ENCODE results near the gene TICRR. TPM values are rescaled to one million over a fixed set of nuclear protein-coding genes. Genes with fewer than 3 reads are reported as not detected.

TICRR gene
- total RNA-seq, 1 donor from 2014 or later: 4.8 TPM

DNA sequence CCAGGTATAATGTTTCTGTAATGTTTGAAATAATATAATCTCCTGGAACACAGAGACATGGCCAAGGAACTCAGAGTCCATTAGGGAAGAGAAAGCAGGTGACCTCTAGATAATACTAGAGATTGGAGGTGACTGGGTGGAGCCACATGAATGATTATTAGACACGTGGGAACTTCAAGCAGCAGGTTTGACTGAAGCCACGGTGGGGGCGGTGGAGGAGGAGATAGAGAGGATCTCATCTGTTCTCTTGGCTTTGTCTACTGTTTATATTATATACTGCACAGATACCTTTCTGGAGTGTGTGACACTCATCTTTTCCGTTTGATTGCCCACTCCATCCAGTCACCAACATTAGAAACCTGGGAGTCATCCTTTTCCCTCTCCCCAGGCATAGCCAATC is 46.3 kb downstream of the TICRR start:
- Mint-ChIP-seq H3K9me3 (ENCODE audit: unreplicated experiment) (no peaks in the 10 kb centered on the region), H3K4me1 (ENCODE audit: unreplicated experiment) (peaks cover 5% of the 10 kb centered on the region), H3K27ac (ENCODE audit: unreplicated experiment) (no peak overlapping the region), H3K36me3 (ENCODE audit: low read depth, unreplicated experiment) (peaks cover 25% of the 10 kb centered on the region), H3K4me3 (ENCODE audit: unreplicated experiment) (no peak overlapping the region), H3K27me3 (ENCODE audit: unreplicated experiment) (peaks cover 4% of the 10 kb centered on the region)
- no peak for DNase-seq (ENCODE audit: low spot score)
- TF ChIP-seq CTCF (IDR thresholded peaks at IDR 0.05; ENCODE audit: unreplicated experiment): no peak

DNA sequence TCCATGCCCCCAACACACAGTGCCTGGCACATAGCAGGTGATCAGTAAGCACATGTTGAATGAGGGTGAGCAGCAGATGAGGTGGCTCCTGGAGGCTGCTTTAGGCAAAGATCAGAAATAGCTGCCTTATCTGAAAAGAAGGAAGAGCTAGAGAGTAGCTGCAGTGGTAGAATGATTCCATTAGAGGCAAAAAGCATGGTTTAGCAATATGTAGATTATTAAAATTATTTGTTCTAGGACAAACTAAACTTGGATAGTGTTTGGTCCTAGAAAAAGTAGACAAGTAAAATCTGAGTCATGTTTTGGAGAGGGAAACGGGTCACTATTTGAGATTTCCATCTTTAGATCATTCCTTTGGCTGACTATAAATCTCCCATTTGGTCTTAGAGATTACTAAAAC is 47.9 kb downstream of the TICRR start:
- Mint-ChIP-seq H3K9me3 (ENCODE audit: unreplicated experiment) (no peaks in the 10 kb centered on the region), H3K27ac (ENCODE audit: unreplicated experiment) (no peak overlapping the region), H3K36me3 (ENCODE audit: low read depth, unreplicated experiment) (peaks cover 33% of the 10 kb centered on the region), H3K27me3 (ENCODE audit: unreplicated experiment) (peaks cover 4% of the 10 kb centered on the region), H3K4me3 (ENCODE audit: unreplicated experiment) (no peak overlapping the region), H3K4me1 (ENCODE audit: unreplicated experiment) (peaks cover 5% of the 10 kb centered on the region)
- TF ChIP-seq CTCF (IDR thresholded peaks at IDR 0.05; ENCODE audit: unreplicated experiment): no peak
- no peak for DNase-seq (ENCODE audit: low spot score)

GRCh38 chr15:89625716-89626115 is 50.4 kb downstream of the TICRR start:
- peaks cover 5% of the 10 kb centered on the region for H3K4me1 Mint-ChIP-seq (ENCODE audit: unreplicated experiment)
- no peak overlapping the region for H3K4me3 Mint-ChIP-seq (ENCODE audit: unreplicated experiment)
- no peak overlapping the region for H3K27ac Mint-ChIP-seq (ENCODE audit: unreplicated experiment)
- H3K27me3 Mint-ChIP-seq (ENCODE audit: unreplicated experiment): peaks cover 4% of the 10 kb centered on the region
- TF ChIP-seq CTCF (IDR thresholded peaks at IDR 0.05; ENCODE audit: unreplicated experiment): no peak
- H3K9me3 Mint-ChIP-seq (ENCODE audit: unreplicated experiment): no peaks in the 10 kb centered on the region
- peaks cover 41% of the 10 kb centered on the region for H3K36me3 Mint-ChIP-seq (ENCODE audit: low read depth, unreplicated experiment)
- no peak for DNase-seq (ENCODE audit: low spot score)

- Mint-ChIP-seq H3K27ac (ENCODE audit: unreplicated experiment) (no peak overlapping the region), H3K4me1 (ENCODE audit: unreplicated experiment) (peaks cover 4% of the 10 kb centered on the region), H3K36me3 (ENCODE audit: low read depth, unreplicated experiment) (peaks cover 55% of the 10 kb centered on the region), H3K4me3 (ENCODE audit: unreplicated experiment) (no peak overlapping the region), H3K27me3 (ENCODE audit: unreplicated experiment) (peaks cover 5% of the 10 kb centered on the region), H3K9me3 (ENCODE audit: unreplicated experiment) (no peaks in the 10 kb centered on the region)
- no peak for TF ChIP-seq CTCF (IDR thresholded peaks at IDR 0.05; ENCODE audit: unreplicated experiment)
- DNase-seq (ENCODE audit: low spot score): no peak
Observed at GRCh38 chr15:89627256-89627970, 52.1 kb downstream of the TICRR start.

GRCh38 chr15:89628301-89628700 is 53.0 kb downstream of the TICRR start:
- H3K36me3 Mint-ChIP-seq (ENCODE audit: low read depth, unreplicated experiment): peaks cover 60% of the 10 kb centered on the region
- no peaks in the 10 kb centered on the region for H3K4me1 Mint-ChIP-seq (ENCODE audit: unreplicated experiment)
- H3K4me3 Mint-ChIP-seq (ENCODE audit: unreplicated experiment): no peak overlapping the region
- no peaks in the 10 kb centered on the region for H3K9me3 Mint-ChIP-seq (ENCODE audit: unreplicated experiment)
- TF ChIP-seq CTCF (IDR thresholded peaks at IDR 0.05; ENCODE audit: unreplicated experiment): no peak
- no peak for DNase-seq (ENCODE audit: low spot score)
- H3K27me3 Mint-ChIP-seq (ENCODE audit: unreplicated experiment): peaks cover 3% of the 10 kb centered on the region
- H3K27ac Mint-ChIP-seq (ENCODE audit: unreplicated experiment): no peak overlapping the region

All from endothelial cell (in vitro differentiated cells).